Measurements from ENCODE around the gene CDCA3.

DNA sequence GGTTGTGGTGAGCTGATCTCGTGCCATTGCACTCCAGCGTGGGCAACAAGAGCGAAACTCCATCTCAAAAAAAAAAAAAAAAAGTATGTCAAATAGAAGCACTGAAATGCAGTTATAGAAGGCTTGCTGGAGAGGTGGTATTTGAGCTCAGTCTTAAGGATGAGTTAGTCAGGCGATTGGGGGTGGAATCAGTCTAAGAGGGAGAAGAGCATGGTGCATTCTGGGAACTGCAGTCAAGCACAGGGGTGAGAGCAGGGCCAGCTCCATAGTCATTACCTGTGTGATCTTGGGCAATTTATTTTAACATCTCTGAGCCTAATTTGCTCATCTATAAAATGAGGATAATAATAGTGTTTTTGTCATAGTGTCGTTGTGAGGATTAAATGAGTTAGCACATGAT lies 16.2 kb downstream of the CDCA3 start:
- TF ChIP-seq, protein P1, sequence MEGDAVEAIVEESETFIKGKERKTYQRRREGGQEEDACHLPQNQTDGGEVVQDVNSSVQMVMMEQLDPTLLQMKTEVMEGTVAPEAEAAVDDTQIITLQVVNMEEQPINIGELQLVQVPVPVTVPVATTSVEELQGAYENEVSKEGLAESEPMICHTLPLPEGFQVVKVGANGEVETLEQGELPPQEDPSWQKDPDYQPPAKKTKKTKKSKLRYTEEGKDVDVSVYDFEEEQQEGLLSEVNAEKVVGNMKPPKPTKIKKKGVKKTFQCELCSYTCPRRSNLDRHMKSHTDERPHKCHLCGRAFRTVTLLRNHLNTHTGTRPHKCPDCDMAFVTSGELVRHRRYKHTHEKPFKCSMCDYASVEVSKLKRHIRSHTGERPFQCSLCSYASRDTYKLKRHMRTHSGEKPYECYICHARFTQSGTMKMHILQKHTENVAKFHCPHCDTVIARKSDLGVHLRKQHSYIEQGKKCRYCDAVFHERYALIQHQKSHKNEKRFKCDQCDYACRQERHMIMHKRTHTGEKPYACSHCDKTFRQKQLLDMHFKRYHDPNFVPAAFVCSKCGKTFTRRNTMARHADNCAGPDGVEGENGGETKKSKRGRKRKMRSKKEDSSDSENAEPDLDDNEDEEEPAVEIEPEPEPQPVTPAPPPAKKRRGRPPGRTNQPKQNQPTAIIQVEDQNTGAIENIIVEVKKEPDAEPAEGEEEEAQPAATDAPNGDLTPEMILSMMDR (IDR thresholded peaks at IDR 0.05; ENCODE audit: insufficient read depth, low read length): no peak
- TF ChIP-seq, protein P2, sequence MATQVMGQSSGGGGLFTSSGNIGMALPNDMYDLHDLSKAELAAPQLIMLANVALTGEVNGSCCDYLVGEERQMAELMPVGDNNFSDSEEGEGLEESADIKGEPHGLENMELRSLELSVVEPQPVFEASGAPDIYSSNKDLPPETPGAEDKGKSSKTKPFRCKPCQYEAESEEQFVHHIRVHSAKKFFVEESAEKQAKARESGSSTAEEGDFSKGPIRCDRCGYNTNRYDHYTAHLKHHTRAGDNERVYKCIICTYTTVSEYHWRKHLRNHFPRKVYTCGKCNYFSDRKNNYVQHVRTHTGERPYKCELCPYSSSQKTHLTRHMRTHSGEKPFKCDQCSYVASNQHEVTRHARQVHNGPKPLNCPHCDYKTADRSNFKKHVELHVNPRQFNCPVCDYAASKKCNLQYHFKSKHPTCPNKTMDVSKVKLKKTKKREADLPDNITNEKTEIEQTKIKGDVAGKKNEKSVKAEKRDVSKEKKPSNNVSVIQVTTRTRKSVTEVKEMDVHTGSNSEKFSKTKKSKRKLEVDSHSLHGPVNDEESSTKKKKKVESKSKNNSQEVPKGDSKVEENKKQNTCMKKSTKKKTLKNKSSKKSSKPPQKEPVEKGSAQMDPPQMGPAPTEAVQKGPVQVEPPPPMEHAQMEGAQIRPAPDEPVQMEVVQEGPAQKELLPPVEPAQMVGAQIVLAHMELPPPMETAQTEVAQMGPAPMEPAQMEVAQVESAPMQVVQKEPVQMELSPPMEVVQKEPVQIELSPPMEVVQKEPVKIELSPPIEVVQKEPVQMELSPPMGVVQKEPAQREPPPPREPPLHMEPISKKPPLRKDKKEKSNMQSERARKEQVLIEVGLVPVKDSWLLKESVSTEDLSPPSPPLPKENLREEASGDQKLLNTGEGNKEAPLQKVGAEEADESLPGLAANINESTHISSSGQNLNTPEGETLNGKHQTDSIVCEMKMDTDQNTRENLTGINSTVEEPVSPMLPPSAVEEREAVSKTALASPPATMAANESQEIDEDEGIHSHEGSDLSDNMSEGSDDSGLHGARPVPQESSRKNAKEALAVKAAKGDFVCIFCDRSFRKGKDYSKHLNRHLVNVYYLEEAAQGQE (IDR thresholded peaks at IDR 0.05; ENCODE audit: insufficient replicate concordance, low read depth): no peak
- no peak for TF ChIP-seq POLR2AphosphoS5 (IDR thresholded peaks at IDR 0.05; ENCODE audit: low read depth)

All from HL-60 (cell line).